Measurements from ENCODE around the gene PAFAH1B1.
"Not testable (repeated sequence)": the region's sequence is repeated elsewhere in the genome, so short reads cannot be mapped to it uniquely, and the experiment has no call there.

The PAFAH1B1 gene

GRCh38 chr17:2594722-2595599 is 1.5 kb downstream of the PAFAH1B1 start:
- DNase-seq (ENCODE audit: low read depth in 2 of 2), result no peak

DNA sequence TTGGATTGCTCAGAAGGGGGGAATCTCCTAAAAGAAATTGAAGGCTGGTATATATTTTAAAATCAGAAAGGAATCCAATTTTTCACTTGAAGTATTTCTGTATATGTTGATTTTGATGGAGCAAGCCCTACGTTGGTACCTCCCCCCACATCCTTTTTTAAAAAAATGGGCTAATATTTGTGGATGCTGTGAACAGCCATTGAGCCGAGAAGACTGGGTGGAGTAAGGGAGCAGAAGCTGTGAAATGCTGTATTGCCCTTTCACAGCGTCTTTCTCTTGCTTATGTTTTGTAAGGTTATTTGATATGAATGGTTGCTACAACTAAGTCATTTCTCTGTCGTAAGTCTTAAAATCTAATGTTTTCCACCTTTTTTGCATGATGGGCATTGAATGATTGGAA is 2.3 kb downstream of the PAFAH1B1 start:
- DNase-seq (ENCODE audit: low read depth in 2 of 2), result no peak

- DNase-seq (ENCODE audit: low read depth in 2 of 2), result no peak
Measured at GRCh38 chr17:2598166-2598565, 4.7 kb downstream of the PAFAH1B1 start.

DNA sequence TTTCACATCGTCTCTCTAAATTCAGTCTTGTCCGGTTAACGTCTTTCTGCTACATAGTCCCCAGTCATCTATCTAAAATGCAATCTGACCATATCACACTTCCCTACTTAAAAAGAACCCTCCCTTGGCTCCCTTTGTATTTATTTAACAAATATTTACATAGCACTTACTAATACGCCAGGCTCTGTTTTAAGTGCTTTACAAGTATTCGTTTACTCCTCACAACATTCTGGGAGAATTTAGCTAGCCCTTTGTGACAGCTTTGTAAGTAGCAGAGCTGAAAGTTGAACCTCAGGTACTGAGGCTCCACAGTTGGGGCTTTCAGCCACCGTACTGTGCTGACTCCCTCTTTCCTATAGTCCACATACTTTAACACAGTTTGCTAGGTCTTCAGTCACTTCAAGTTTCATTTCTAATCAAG is 9.2 kb downstream of the PAFAH1B1 start:
- DNase-seq (ENCODE audit: low read depth in 2 of 2), result no peak

DNA sequence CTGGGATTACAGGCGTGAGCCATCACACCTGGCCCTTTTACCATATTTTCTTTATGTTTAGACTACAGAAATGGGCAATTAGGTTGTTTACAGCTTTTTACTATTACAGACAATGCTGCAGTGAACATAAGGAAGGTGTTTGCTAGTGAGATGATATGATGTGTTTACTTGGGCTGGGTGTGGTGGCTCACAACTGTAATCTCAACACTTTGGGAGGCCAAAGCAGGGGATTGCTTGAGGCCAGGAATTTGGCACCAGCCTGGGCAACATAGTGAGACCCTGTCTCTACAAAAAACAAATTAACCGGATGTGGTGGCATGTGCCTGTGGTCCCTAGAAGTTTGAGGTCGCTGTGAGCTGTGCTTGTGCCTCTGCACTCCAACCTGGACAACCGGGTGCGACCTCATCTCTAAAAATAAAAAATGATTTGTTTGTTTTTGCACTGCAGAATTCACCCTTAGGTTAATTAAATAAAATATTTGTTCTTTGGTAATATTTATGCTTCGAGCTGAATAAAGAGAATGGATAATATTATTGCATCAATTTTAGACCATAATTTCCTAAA is 15.0 kb downstream of the PAFAH1B1 start:
- DNase-seq (ENCODE audit: low read depth in 2 of 2), result no peak

DNA sequence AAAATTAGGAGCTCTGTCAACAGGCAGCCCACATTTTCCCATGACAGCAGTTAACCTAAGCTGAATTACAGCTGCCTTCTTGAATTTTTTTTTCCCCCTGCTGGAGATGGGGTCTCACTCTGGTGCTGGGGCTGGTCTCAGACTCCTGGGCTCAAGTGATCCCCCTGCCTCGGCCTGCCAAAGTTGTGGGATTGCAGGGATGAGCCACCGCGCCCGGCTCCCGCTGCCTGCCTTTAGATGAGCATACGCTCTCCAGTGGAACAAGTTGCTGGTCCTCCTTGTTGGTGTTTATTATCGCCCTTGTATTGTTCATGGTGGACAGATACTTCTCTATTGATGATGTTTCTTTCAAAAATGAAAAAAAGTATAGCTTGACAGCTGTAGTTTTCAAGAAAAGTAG is 15.6 kb downstream of the PAFAH1B1 start:
- no peak for DNase-seq (ENCODE audit: low read depth in 2 of 2)

DNA sequence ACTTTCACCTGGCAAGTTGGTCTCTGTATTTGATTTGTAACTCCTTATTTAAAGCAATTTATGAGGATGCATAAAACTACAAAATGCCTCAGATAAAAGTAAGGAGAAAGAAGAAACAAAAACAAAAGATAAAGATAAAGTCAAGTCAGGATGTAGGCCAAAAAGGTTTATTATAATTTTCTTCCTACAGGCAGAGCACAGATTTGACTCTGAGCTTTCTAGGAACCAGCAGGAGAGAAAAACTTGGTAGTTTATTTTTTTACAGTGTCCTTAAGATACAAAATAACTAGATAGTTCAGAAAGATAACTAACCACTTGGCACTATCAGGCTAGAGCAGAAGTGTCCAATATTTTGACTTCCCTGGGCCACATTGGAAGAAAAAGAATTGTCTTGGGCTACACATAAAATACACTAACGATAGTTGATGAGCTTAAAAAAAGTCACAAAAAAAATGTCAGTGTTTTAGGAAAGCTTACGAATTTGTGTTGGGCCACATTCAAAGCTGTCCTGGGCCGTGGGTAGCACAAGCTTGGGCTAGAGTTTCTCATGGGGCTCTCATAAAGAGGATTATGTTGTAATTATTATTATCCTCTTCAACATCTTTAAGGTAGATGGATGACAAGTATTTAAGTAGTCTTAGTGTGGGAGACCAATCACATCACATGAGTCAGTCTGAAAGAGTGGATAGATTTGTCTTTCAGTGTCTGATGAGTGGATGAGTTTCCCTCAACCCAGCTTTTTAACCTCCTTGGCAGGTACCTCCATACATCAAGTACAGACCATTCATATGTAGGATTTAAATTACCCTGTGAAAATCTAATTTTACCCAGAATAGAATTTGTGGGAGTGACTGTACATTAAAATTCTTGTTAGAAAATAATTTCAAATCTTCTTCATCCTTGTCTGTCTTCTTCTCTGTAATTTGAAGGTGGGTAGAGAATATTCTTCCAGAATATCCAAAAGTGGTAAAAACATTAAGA is 17.0 kb downstream of the PAFAH1B1 start:
- no peak for DNase-seq (ENCODE audit: low read depth in 2 of 2)

GRCh38 chr17:2611627-2612026 is 18.2 kb downstream of the PAFAH1B1 start:
- DNase-seq (ENCODE audit: low read depth in 2 of 2), result no peak

GRCh38 chr17:2612630-2613029 is 19.2 kb downstream of the PAFAH1B1 start:
- DNase-seq (ENCODE audit: low read depth in 2 of 2), result no peak

GRCh38 chr17:2613089-2613808 is 19.8 kb downstream of the PAFAH1B1 start:
- no peak for DNase-seq (ENCODE audit: low read depth in 2 of 2)

GRCh38 chr17:2615882-2616281 is 22.4 kb downstream of the PAFAH1B1 start:
- no peak for DNase-seq (ENCODE audit: low read depth in 2 of 2)

GRCh38 chr17:2621241-2621640 is 27.8 kb downstream of the PAFAH1B1 start:
- DNase-seq (ENCODE audit: low read depth in 2 of 2), result no peak

DNA sequence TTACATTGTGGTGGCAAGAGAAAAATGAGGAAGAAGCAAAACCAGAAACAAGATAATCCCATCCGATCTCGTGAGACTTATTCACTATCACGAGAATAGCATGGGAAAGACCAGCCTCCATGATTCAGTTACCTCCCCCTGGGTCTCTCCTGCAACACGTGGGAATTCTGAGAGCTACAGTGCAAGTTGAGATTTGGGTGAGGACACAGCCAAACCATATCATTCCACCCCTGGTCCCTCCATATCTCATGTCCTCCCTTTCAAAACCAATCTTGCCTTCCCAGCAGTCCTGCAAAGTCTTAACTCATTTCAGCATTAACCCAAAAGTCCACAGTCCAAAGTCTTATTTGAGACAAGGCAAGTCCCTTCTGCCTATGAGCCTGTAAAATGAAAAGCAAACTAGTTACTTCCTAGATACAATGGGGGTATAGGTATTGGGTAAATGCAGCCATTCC is 28.5 kb downstream of the PAFAH1B1 start:
- not testable (repeated sequence) for DNase-seq (ENCODE audit: low read depth in 2 of 2)

GRCh38 chr17:2622721-2623301 is 29.4 kb downstream of the PAFAH1B1 start:
- not testable (repeated sequence) for DNase-seq (ENCODE audit: low read depth in 2 of 2)

DNA sequence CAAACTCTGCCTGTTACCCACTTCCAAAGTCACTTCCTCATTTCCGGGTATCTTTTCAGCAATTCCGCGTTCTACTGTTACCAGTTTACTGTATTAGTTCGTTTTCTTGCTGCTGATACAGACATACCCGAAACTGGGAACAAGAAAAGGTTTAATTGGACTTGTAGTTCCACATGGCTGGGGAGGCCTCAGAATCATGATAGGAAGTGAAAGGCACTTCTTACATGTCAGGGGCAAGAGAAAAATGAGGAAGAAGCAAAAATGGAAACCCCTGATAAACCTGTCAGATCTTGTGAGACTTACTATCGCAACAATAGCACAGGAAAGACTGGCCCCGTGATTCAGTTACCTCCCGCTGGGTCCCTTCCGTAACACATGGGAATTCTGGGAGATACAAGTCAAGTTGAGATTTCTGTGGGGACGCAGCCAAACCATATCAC is 30.9 kb downstream of the PAFAH1B1 start:
- DNase-seq (ENCODE audit: low read depth in 2 of 2), result no peak

- DNase-seq (ENCODE audit: low read depth in 2 of 2), result not testable (repeated sequence)
Measured at GRCh38 chr17:2626626-2627219, 33.3 kb downstream of the PAFAH1B1 start.

- DNase-seq (ENCODE audit: low read depth in 2 of 2), result not testable (repeated sequence)
Measured at GRCh38 chr17:2628922-2629321, 35.5 kb downstream of the PAFAH1B1 start.

DNA sequence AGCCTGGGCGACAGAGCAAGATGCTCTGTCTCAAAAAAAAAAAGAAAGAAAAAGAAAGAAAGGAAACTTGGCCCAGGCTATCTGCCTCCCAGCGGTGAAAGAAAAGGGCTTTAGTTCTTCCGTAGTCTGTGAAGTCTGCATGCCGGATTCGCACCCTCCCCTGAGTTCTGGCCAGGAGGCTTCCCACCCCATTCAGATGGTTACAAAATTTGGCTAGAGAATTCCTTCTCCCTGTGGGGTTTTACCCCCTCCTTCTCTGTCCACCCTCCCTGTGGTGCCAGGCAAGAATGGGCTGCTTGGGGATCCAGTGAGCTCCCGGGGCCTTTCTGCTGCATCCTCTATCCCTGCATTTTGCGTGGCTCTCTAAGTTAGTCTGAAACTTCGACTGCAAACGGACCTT is 37.8 kb downstream of the PAFAH1B1 start:
- no peak for DNase-seq (ENCODE audit: low read depth in 2 of 2)

DNA sequence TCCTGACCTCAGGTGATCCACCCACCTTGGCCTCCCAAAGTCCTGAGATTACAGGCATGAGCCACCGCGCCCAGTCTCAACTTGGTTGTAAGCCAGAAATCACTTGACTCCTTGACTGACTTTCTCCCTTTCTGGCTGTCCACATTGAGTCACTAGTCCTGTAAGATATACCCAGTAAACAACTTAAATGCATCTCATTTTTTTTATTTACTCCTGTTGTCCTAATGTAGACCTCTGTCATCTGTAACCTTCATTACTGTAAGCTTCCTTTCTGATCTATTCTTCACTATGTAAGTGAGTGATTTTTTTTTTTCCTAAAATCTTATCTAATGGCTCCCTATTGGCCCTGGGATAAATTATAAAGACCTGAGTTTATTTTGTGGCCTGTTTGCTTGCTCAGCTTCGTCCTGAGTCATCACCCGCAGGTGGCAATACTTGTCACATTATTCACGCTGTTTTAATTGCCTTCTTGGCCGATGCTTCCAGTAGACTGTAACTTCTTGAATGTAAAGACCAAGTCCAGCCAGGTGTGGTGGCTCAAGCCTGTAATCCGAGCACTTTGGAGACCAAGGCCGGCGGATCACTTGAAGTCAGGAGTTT is 41.0 kb downstream of the PAFAH1B1 start:
- no peak for DNase-seq (ENCODE audit: low read depth in 2 of 2)

DNA sequence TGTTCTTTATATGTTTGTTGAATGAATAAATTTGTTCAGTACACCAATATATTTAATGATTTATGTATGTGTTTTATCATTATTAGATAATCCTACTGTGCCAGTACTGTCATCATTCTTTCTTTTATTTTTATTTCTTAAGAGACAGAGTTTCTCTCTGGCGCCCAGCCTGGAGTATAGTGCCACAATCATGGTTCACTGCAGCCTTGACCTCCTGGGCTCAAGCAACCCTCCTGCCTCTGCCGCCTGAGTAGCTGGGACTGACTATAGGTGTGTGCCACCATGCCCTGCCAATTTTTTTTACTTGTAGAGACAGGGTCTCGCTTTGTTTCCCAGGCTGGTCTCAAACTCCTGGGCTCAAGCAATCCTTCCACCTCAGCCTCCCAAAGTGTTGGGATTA is 41.8 kb downstream of the PAFAH1B1 start:
- DNase-seq (ENCODE audit: low read depth in 2 of 2), result no peak
